HG02840 (cell line): Measurements from ENCODE around the gene CADPS2.
A peak's percentile ranks its signal among the peaks of the same experiment; 100 is the strongest.

ENCODE experiments used
- ATAC-seq: cut with Tn5 transposase; IDR thresholded peaks from one replicate; pipeline ENCODE4 v1.9.1; 2021; ENCODE audit warnings: mild to moderate bottlenecking, moderate library complexity, moderate number of reproducible peaks; ENCODE audit not compliant: unreplicated experiment, low FRiP score

CADPS2 gene

GRCh38 chr7:122886357-122887081 is at the start of gene CADPS2:
Gene CADPS2, minus strand, starts transcription at chr7:122886460. Its CDS starts 123 bp downstream, at chr7:122886337.
- ATAC-seq: peak; percentile 55

- ATAC-seq: no peak
These were observed 49.4 kb upstream of the CADPS2 start for GRCh38 chr7:122935620-122936019.

GRCh38 chr7:122919643-122920181 is 33.5 kb upstream of the CADPS2 start:
- ATAC-seq: no peak

- ATAC-seq: no peak
These were observed 28.6 kb upstream of the CADPS2 start for GRCh38 chr7:122914812-122915211.

- ATAC-seq: no peak
These were observed 27.3 kb upstream of the CADPS2 start for GRCh38 chr7:122913608-122914007.

GRCh38 chr7:122902751-122903495 is 16.7 kb upstream of the CADPS2 start:
- ATAC-seq: no peak

GRCh38 chr7:122901250-122901649 is 15.0 kb upstream of the CADPS2 start:
- ATAC-seq: no peak

GRCh38 chr7:122896509-122896908 is 10.2 kb upstream of the CADPS2 start:
- ATAC-seq: no peak

GRCh38 chr7:122893486-122893885 is 7.2 kb upstream of the CADPS2 start:
- no peak for ATAC-seq

- no peak for ATAC-seq
These were observed 2.9 kb upstream of the CADPS2 start for GRCh38 chr7:122889116-122889515.

- ATAC-seq: no peak
These were observed 1.6 kb upstream of the CADPS2 start for GRCh38 chr7:122887848-122888247.

- ATAC-seq: no peak
These were observed 938 bp upstream of the CADPS2 start for GRCh38 chr7:122887198-122887597.

GRCh38 chr7:122885583-122886356 is 490 bp downstream of the CADPS2 start:
- peak; percentile 25 for ATAC-seq

- ATAC-seq: no peak
These were observed 2.1 kb downstream of the CADPS2 start for GRCh38 chr7:122884186-122884585.

- no peak for ATAC-seq
These were observed 3.1 kb downstream of the CADPS2 start for GRCh38 chr7:122883049-122883680.

GRCh38 chr7:122881324-122881723 is 4.9 kb downstream of the CADPS2 start:
- no peak for ATAC-seq

- ATAC-seq: no peak
These were observed 17.0 kb downstream of the CADPS2 start for GRCh38 chr7:122869260-122869659.

- no peak for ATAC-seq
These were observed 18.7 kb downstream of the CADPS2 start for GRCh38 chr7:122867471-122867980.

GRCh38 chr7:122864838-122865237 is 21.4 kb downstream of the CADPS2 start:
- no peak for ATAC-seq

GRCh38 chr7:122864016-122864415 is 22.2 kb downstream of the CADPS2 start:
- no peak for ATAC-seq
